ENCODE results near the gene SLC40A1. TPM values are rescaled to one million over a fixed set of nuclear protein-coding genes. Genes with fewer than 3 reads are reported as not detected.

Gene SLC40A1
- total RNA-seq, 3 donors from 2014 or later: 42.2 to 183 (median 162) TPM

GRCh38 chr2:189545418-189545817 is 35.2 kb downstream of the SLC40A1 start:
- intact Hi-C loops (cut with DNase I; ENCODE audit: low total_unique reads): no loop called here
- no peaks in the 10 kb centered on the region for H3K27me3 ChIP-seq
- TF ChIP-seq CTCF (IDR thresholded peaks at IDR 0.05) (no peak), POLR2A (IDR thresholded peaks at IDR 0.05) (no peak), POLR2AphosphoS5 (IDR thresholded peaks at IDR 0.05) (no peak)
- H3K36me3 ChIP-seq: no peaks in the 10 kb centered on the region
- no peak for DNase-seq (ENCODE audit: low spot score in 2 of 2)
- H3K4me1 ChIP-seq: peaks cover 0 to 11% of the 10 kb centered on the region in 2 donors
- H3K4me3 ChIP-seq: no peak overlapping the region
- H3K27ac ChIP-seq: peak overlapping the region; percentile 55 to 71
- H3K9me3 ChIP-seq: no peaks in the 10 kb centered on the region

DNA sequence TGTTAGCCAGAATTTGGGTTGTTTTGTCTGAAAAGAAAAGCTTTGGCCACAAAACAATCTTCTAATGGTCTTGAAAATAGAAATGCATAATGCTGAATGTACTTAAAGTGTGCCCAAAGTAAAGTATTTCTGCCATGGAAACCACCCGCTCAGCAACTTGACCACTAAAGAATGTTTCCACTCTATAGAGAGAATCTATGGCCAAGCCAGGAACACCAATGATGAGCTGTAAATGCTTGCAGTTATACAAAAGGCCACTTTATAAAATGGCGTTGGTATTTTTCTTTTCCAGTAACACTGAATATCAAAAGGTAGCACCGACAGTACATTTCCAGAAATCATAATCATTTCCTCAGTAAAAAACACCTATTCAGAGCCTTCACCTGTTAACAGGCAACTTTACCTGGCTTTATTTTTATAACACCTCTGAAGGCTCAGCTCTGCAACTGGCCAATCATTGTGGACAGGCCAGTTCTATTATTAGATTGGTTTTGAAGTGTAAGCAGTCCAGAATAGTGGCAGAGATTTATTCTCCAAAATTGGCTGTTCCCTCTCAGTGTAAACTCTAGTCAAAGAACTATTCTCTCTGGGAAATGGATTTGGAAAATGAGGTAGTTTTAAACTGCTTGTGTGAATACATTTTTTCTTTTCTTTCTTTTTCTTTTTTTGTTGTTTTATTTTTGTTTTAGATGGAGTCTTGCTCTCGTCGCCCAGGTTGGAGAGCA is 36.1 kb downstream of the SLC40A1 start:
- no peak overlapping the region for H3K4me3 ChIP-seq
- peak overlapping the region in 1 of 2 donors; percentile 55 for H3K27ac ChIP-seq
- no peak for DNase-seq (ENCODE audit: low spot score in 2 of 2)
- peaks cover 0 to 11% of the 10 kb centered on the region in 2 donors for H3K4me1 ChIP-seq
- TF ChIP-seq POLR2AphosphoS5 (IDR thresholded peaks at IDR 0.05) (no peak), CTCF (IDR thresholded peaks at IDR 0.05) (no peak), POLR2A (IDR thresholded peaks at IDR 0.05) (no peak)
- H3K9me3 ChIP-seq: no peaks in the 10 kb centered on the region
- intact Hi-C loops (cut with DNase I; ENCODE audit: low total_unique reads): no loop called here
- H3K27me3 ChIP-seq: no peaks in the 10 kb centered on the region
- no peaks in the 10 kb centered on the region for H3K36me3 ChIP-seq

DNA sequence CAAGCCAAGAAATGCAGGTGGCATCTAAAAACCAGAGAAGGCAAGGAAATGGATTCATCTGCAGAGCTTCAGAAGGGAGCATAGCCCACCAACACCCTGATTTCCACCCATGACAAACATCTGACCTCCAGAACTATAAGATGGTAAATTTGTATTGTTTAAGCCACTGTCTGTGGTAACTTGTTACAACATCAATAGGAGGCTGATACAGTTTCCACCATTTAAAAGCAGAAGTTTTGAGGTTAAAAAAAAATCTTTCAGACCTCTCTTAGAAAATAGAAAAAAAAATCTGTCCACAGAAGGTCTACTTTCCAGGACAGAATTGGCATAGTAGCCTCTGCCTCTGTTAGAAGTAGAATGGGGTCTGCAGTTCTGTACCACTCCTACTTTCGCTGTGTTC is 37.2 kb downstream of the SLC40A1 start:
- TF ChIP-seq POLR2A (IDR thresholded peaks at IDR 0.05) (no peak), CTCF (IDR thresholded peaks at IDR 0.05) (no peak), POLR2AphosphoS5 (IDR thresholded peaks at IDR 0.05) (no peak)
- intact Hi-C loops (cut with DNase I; ENCODE audit: low total_unique reads): no loop called here
- no peaks in the 10 kb centered on the region for H3K9me3 ChIP-seq
- DNase-seq (ENCODE audit: low spot score in 2 of 2): no peak
- no peak overlapping the region for H3K4me3 ChIP-seq
- no peak overlapping the region for H3K27ac ChIP-seq
- H3K4me1 ChIP-seq: peaks cover 0 to 6% of the 10 kb centered on the region in 2 donors
- no peaks in the 10 kb centered on the region for H3K36me3 ChIP-seq
- no peaks in the 10 kb centered on the region for H3K27me3 ChIP-seq

DNA sequence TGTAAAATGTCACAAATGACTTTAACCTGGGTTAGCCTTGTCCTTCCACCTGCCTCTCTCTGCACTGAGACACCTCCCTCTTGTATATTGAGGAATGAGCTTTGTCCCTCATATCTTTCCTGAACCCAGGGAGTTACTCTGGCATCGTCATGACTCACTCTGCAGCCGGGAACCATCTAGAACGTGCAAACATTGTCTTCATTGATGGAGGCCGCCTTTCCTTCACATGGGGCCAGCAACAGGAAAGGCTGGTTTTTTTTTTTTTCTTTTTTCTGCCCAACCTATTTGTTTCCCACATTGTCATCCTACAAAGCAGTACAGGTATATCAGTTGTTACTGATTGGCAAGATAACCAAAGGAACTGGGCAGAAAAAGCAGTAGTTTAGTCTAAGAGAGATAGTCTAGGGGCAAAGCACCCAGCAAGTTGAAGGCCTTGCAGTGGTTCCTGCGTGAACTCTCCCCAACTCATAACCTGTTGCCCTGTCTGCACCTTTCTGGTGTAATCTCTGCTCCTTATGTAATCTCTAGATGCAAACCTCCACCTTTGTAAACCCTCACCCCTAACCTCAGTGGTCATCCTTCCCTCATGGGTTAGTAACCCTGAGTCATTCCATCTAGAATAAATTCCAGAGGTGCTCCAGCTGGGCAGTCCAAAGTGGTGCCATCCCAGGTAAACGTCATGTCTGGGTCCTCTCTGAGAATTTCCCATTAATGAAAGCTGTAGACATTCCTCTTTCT is 38.3 kb downstream of the SLC40A1 start:
- no peaks in the 10 kb centered on the region for H3K9me3 ChIP-seq
- H3K27ac ChIP-seq: peak overlapping the region; percentile 52 to 77
- no peak overlapping the region for H3K4me3 ChIP-seq
- H3K36me3 ChIP-seq: no peaks in the 10 kb centered on the region
- no peak for TF ChIP-seq POLR2A (IDR thresholded peaks at IDR 0.05)
- no peak for TF ChIP-seq POLR2AphosphoS5 (IDR thresholded peaks at IDR 0.05)
- no peak for TF ChIP-seq CTCF (IDR thresholded peaks at IDR 0.05)
- no peaks in the 10 kb centered on the region for H3K27me3 ChIP-seq
- H3K4me1 ChIP-seq: peaks cover 0 to 6% of the 10 kb centered on the region in 2 donors
- intact Hi-C loops (cut with DNase I; ENCODE audit: low total_unique reads): no loop called here
- DNase-seq (ENCODE audit: low spot score in 2 of 2): peak in 1 of 2 donors; percentile 22

DNA sequence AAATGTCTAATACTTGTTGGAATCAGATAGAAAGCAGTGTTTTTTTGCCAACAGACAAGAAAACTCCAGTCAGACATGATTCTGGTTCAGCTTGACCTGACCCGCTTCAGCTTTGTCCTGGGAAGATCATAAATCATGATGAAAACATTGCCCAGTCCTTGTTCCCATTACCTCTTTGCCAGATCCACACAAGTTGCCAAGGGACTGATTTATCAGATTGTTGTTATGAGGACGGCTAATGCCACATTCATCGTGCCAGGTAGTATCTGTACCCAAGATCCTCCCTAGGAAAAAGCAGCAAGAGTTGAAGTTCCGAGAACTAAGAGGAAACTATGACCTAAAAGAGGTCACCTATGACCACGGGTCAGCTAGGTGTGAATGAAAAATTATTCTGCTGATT is 39.0 kb downstream of the SLC40A1 start:
- Histone ChIP-seq H3K9me3 (no peaks in the 10 kb centered on the region), H3K36me3 (no peaks in the 10 kb centered on the region), H3K4me1 (peaks cover 0 to 6% of the 10 kb centered on the region in 2 donors), H3K27me3 (no peaks in the 10 kb centered on the region), H3K4me3 (no peak overlapping the region), H3K27ac (peak overlapping the region; percentile 52 to 77)
- no peak for TF ChIP-seq CTCF (IDR thresholded peaks at IDR 0.05)
- TF ChIP-seq POLR2A (IDR thresholded peaks at IDR 0.05): no peak
- TF ChIP-seq POLR2AphosphoS5 (IDR thresholded peaks at IDR 0.05): peak in 1 of 3 donors; percentile 47
- DNase-seq (ENCODE audit: low spot score in 2 of 2): peak in 1 of 2 donors; percentile 36
- intact Hi-C loops (cut with DNase I; ENCODE audit: low total_unique reads): no loop called here
